GM19324 (cell line): ENCODE results near the gene PLVAP.

ENCODE experiments used
- ATAC-seq: cut with Tn5 transposase; IDR thresholded peaks from one replicate; pipeline ENCODE4 v1.9.1; 2021; ENCODE audit warnings: mild to moderate bottlenecking, moderate library complexity; ENCODE audit not compliant: unreplicated experiment, low FRiP score

Gene PLVAP

GRCh38 chr19:17305216-17305516 is 72.0 kb downstream of the PLVAP start:
- no peak for ATAC-seq

GRCh38 chr19:17304386-17305215 is 72.5 kb downstream of the PLVAP start:
- ATAC-seq: no peak

GRCh38 chr19:17303940-17304267 is 73.2 kb downstream of the PLVAP start:
- no peak for ATAC-seq

DNA sequence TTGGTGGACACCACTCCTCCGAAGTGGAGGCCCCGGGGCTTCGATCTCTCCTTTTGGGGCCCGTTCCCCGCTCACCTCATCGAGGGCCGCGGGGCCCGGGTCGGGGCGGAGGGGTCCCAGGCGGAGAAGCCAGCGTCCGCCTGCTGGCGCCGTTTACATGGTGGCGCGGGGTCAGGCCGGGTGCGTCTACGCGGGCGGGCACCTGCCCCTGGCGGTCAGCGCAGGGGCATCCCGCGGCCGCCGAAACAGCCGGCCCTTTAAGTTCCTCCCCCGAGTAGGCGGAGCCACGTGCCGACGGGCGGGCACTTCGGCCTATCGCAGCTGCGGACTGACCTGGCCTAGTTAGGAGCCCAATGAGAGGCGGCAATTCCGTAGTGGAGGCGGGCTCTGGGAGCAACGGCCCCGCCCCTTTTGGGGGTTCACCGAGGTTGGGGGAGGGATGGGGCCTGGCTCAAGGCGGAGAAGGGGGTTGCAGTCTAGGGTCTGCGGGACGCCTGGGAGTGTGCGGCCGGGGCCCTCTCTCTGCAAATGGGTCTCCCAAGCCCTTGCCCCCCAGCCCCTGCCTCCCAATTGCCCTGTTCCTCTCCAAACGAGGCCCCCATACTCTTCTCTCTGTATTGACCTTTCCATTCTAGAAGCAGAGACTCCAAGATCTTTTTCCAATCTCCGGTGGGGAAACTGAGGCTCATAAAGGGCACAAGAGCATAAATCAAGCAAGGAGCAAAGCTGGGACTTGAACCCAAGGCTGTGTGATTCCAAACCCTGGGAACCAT is 73.8 kb downstream of the PLVAP start, which contains the start of gene ABHD8:
Gene ABHD8 (minus strand): TSS at position 259 of the 773 bp plus-strand sequence. CDS start 1,809 bp downstream, outside the sequence.
- peak; percentile 36 for ATAC-seq

DNA sequence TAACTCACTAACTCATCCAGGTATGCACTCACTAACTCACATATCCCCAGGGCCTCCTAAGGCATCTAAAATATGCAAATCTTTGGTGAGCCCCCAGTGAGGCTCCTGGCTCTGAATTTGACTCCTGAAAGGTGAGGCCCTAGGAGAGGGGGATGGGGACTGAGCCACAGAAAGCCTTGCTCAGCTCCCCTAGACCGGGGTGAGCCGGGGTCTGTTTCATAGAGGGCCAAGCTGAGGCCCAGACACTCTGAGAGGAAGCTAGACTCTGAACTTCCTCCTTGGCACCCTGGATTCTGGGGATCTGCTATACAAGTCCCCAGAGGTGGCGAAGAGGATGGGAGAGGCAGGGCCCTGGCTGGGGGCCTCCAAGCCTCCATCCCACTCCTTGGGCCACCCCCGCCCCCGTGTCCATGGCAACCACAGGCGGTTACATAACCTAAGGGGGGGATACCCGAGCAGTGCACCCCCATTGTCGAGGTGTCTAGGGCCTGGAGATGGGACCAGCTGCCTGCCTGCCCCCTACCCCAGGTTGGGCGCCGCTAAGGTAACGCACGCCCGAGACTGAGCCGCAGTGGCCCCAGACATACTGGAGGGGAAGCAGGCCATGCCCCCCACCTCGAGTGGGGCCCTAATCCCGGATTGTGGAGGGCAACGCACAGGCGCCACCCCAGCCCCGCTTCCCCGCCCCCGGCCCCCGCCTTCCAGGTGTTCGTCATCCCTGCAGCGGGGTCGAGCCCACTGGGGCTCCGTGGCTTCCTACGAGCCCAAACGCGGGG is 74.6 kb downstream of the PLVAP start:
- no peak for ATAC-seq
